ENCODE results near the gene PRSS50.
"Not testable (repeated sequence)": the region's sequence is repeated elsewhere in the genome, so short reads cannot be mapped to it uniquely, and the experiment has no call there.

The PRSS50 gene

GRCh38 chr3:46750555-46751038, 32.9 kb upstream of the PRSS50 start:
- no peak for TF ChIP-seq CTCF (IDR thresholded peaks at IDR 0.05; ENCODE audit: low read depth, low read length)
- no peak overlapping the region for H3K4me3 ChIP-seq (replicated peaks in 1 of 2; ENCODE audit: low read depth in 2 of 2, low read length in 2 of 2)
- no peak for DNase-seq (ENCODE audit: low read depth in 2 of 2)

GRCh38 chr3:46749129-46749528, 31.5 kb upstream of the PRSS50 start:
- TF ChIP-seq CTCF (IDR thresholded peaks at IDR 0.05; ENCODE audit: low read depth, low read length) = no peak
- no peak overlapping the region for H3K4me3 ChIP-seq (replicated peaks in 1 of 2; ENCODE audit: low read depth in 2 of 2, low read length in 2 of 2)
- DNase-seq (ENCODE audit: low read depth in 2 of 2) = no peak

- TF ChIP-seq CTCF (IDR thresholded peaks at IDR 0.05; ENCODE audit: low read depth, low read length) = no peak
- peak in 1 of 2 donors; percentile 3 for DNase-seq (ENCODE audit: low read depth in 2 of 2)
- H3K4me3 ChIP-seq (replicated peaks in 1 of 2; ENCODE audit: low read depth in 2 of 2, low read length in 2 of 2) = no peak overlapping the region
Measured at GRCh38 chr3:46748170-46748569, 30.5 kb upstream of the PRSS50 start.

GRCh38 chr3:46746711-46747110, 29.0 kb upstream of the PRSS50 start:
- DNase-seq (ENCODE audit: low read depth in 2 of 2) = no peak
- no peak overlapping the region for H3K4me3 ChIP-seq (replicated peaks in 1 of 2; ENCODE audit: low read depth in 2 of 2, low read length in 2 of 2)
- TF ChIP-seq CTCF (IDR thresholded peaks at IDR 0.05; ENCODE audit: low read depth, low read length) = no peak

- no peak for DNase-seq (ENCODE audit: low read depth in 2 of 2)
- no peak for TF ChIP-seq CTCF (IDR thresholded peaks at IDR 0.05; ENCODE audit: low read depth, low read length)
- H3K4me3 ChIP-seq (replicated peaks in 1 of 2; ENCODE audit: low read depth in 2 of 2, low read length in 2 of 2) = no peak overlapping the region
Measured at GRCh38 chr3:46742992-46743585, 25.4 kb upstream of the PRSS50 start.

- not testable (repeated sequence) for DNase-seq (ENCODE audit: low read depth in 2 of 2); H3K4me3 ChIP-seq (replicated peaks in 1 of 2; ENCODE audit: low read depth in 2 of 2, low read length in 2 of 2)
Measured at GRCh38 chr3:46739565-46739964, 21.9 kb upstream of the PRSS50 start.

GRCh38 chr3:46737329-46737731, 19.7 kb upstream of the PRSS50 start:
- no peak for DNase-seq (ENCODE audit: low read depth in 2 of 2)
- H3K4me3 ChIP-seq (replicated peaks in 1 of 2; ENCODE audit: low read depth in 2 of 2, low read length in 2 of 2) = no peak overlapping the region
- no peak for TF ChIP-seq CTCF (IDR thresholded peaks at IDR 0.05; ENCODE audit: low read depth, low read length)
